HFF-Myc (cell line): ENCODE results near the gene PRKN.
"Not testable (repeated sequence)": the region's sequence is repeated elsewhere in the genome, so short reads cannot be mapped to it uniquely, and the experiment has no call there.

Experiments used
- DNase-seq: peaks from one replicate; pipeline ENCODE4 v3.0.0-alpha.2; 2011; ENCODE audit warnings: low read depth; ENCODE audit errors: extremely low read depth
- H3K4me3 ChIP-seq: replicated peaks from 2 replicates; pipeline ENCODE4 v1.5.1; 2011; ENCODE audit warnings: low read depth, mild to moderate bottlenecking, control low read depth, low read length
- CTCF ChIP-seq: IDR thresholded peaks from 2 replicates; pipeline ENCODE4 v1.5.1; 2012; ENCODE audit warnings: mild to moderate bottlenecking, low read depth, low read length, control low read depth; ENCODE audit errors: missing control alignments

PRKN gene

DNA sequence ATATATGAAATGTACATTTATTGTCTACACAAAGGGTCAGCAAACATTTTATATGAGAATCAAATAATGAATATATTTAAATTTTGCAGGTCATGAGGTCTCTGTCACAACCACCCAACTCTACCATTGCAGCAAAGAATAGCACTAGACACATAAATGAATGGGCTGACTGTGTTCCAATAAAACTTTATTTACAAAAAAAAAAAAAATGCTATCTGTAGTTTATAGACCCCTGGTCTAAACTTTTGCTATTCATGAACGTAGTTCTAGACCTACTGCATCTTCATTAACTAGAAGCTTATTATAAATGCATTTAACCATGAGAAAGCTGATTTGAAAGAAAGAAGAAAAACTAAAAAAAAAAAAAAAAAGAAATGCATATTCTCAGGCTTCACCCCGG, 842.8 kb downstream of the PRKN start:
- TF ChIP-seq CTCF, result no peak
- H3K4me3 ChIP-seq, result no peak overlapping the region
- no peak for DNase-seq

- DNase-seq, result no peak
- no peak overlapping the region for H3K4me3 ChIP-seq
- TF ChIP-seq CTCF, result no peak
Measured at GRCh38 chr6:161882196-161882765, 845.3 kb downstream of the PRKN start.

GRCh38 chr6:161880056-161880455, 847.5 kb downstream of the PRKN start:
- no peak for TF ChIP-seq CTCF
- H3K4me3 ChIP-seq, result no peak overlapping the region
- DNase-seq, result no peak

GRCh38 chr6:161876231-161876630, 851.3 kb downstream of the PRKN start:
- no peak overlapping the region for H3K4me3 ChIP-seq
- TF ChIP-seq CTCF, result no peak
- DNase-seq, result no peak

DNA sequence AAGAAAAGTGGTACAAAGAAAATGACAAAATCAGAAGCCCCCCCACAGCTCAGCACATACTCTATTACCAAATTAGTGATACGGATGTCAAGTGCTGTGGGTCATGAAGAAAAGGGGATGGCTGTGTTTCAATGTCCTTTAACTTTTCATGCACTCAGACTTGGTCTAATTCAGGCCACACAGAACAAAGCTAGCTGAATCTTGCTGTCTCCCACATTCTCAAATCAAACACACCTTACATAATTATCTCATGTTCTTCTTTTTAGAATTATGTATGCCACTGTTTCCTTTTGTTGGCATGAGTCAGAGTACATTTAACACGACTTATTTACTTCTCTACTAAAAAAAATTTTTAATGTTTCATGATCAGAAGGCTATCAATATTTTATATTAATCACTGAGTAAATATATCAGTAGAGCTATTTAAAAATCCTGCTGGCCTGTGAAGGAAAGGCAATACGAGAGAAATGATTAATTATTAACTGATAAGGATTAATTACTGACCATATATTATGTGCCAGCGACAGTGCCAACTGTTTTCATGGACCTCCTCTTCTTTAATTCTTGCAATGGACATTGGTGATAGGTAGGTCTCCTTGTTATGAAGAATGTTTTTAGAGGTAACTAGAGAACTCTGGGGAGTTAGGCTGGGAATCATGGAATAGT, 857.2 kb downstream of the PRKN start:
- TF ChIP-seq CTCF, result no peak
- H3K4me3 ChIP-seq, result no peak overlapping the region
- DNase-seq, result no peak

DNA sequence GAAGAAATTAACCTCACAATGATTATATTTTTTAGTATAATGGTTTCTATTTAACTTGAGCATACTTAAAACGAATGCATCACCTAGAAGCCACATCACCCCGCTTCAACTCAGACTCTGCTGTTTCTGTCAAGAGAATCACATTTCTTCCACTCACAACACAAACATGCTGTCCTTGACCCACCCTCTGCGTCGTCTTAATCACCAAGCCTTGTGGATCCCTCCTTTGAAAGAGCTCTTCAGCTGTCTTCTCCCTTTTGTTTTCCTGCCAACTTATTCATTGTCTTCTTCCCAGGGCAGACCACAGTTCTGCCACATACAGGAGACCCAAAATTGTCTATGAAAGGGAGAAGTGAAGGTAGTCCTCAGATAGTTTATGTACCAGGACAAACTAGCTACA, 858.1 kb downstream of the PRKN start:
- H3K4me3 ChIP-seq, result no peak overlapping the region
- no peak for DNase-seq
- no peak for TF ChIP-seq CTCF

- H3K4me3 ChIP-seq, result no peak overlapping the region
- no peak for DNase-seq
- TF ChIP-seq CTCF, result no peak
Measured at GRCh38 chr6:161866570-161866969, 861.0 kb downstream of the PRKN start.

DNA sequence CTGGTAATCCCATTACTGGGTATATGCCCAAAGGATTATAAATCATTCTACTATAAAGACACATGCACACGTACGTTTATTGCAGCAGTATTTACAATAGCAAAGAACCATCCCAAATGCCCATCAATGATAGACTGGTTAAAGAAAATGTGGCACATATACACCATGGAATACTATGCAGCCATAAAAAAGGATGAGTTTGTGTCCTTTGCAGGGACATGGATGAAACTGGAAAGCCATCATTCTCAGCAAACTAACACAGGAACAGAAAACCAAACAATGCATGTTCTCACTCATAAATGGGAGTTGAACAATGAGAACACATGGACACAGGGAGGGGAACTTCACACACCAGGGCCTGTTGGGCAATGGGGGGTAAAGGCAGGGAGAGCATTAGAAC, 866.5 kb downstream of the PRKN start:
- DNase-seq, H3K4me3 ChIP-seq: not testable (repeated sequence)
